IPS-NIHi11 (cell line): ENCODE measurements around the gene EDA.
"Not testable (repeated sequence)": the region's sequence is repeated elsewhere in the genome, so short reads cannot be mapped to it uniquely, and the experiment has no call there.

Experiments used
- DNase-seq: peaks from one replicate; pipeline ENCODE4 v3.0.0; 2012; ENCODE audit warnings: mixed read lengths, low spot score

EDA gene

DNA sequence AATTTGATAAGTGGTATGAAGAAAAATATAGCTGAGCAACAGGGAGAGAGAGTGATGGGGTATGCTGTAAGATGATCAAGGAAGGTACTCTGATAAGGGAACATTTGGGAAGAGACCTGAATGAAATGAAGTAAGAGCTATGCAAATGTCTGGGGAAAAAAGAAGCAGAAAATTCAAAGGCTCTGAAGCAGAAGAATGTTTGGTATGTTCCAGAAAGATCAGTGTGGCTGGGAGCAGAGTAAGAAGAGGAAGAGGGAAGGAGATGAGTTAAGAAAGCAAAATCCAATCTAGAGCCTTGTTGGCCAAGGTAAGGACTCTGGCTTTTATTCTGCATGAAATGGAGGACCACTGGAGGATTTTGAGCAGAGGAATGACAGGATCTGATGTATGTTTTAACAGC is 343.8 kb downstream of the EDA start:
- DNase-seq: no peak

DNA sequence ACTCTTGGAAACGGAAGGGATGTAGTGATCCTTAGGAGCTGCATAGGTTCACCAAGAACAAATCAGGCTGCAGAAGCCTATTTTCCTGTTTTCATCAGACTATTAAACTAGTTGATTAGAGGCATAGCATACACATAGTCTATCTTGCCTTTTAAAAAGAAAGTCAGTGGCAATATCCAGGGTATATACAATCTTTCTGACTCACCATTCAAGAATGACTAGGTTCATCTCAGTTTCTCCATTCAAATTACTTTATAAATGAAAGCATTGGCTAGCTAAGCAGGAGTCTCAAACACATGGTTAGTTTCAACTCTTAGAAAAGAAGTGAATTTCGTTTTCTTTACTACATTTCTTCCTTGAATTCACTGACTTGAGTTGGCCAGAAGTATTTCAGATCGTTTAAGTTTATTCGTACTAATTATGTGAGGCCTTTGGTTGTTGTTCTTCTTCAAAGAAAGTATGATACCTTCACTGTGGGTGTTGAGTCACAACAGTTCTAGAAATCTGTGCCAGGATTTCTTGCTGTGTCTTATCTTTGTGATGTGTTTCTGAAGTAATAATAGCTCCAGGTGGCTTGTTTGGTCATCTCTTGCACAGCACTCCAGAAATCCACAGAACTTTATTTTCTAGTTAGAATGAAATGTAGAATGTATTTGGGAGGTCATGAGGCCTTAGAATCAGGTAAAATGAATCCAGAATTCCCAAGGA is 345.6 kb downstream of the EDA start:
- DNase-seq: no peak

DNA sequence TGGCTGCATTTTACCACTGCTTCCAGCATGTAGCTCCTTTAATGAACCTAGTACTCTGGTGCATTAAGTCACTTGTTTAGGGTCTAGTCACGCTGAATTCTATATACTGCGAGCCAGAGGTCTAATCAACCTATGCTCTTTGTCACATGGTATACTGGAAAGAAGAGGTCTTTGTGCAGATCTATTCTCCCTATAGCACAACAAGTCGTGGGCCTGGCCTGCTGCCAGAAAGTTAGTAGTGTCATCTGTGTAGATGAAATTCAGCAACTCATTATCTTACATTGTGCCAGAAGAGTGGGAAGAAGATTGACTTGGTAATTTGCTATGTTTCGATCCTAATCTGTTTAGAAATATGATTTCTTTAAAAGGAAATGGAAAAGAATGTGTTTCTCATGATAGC is 353.0 kb downstream of the EDA start:
- no peak for DNase-seq

DNA sequence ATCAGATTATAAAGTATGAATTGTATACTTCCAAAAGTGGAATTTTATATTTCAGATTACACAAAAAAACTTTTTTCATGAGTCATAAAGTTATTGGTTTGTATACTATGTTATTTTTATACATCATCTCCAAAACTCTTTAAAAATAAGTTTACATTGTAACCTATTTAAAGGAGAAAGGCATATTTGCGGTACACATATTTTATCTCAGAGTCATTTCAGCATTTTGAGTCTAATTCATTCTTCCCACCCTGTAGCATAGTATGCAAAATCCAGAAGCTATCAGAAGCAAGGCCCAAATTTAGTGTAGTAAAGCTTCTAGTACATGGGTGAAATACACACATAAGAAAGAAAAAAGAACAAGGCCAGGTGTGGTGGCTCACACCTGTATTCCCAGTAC is 353.5 kb downstream of the EDA start:
- DNase-seq: no peak

DNA sequence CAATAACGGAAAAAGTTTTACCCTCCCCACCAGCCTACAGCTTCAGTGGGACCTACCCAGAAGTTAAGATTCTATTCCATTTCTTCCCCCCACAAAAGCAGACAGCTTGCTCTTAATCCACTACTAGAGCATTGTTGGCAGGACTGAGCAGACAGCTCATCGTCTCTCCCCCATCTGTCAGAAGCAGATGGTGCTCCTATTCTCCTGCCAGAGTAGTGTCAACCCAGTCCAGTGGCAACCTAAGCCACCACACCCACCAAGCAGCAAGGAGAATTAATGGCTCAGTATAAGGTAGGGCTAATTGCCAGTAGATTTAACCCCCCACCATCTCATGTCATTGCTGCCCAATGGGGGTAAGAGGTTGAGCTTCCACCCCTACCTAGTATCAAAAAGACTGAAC is 371.8 kb downstream of the EDA start:
- DNase-seq: no peak

DNA sequence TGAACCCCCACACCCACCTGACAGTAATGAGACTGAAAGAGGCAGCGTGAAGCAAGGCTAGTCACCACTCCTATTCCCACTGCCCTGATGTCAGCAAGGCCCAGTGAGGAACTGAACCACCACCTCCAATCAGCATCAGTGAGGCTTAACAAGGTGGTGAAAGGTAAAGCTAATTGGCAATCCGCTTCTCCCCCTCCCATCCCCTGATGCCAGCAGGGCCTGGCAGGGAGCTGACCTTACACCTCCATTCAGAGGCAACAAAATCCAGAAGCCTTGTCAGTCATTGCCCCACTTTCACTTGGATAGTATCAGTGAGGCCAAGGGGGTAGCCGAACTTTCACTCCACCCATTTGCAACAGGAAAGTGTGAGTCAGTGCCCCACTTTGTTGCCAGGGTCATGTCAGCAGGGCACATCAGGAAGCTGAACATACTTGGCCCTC is 373.1 kb downstream of the EDA start:
- DNase-seq: no peak

DNA sequence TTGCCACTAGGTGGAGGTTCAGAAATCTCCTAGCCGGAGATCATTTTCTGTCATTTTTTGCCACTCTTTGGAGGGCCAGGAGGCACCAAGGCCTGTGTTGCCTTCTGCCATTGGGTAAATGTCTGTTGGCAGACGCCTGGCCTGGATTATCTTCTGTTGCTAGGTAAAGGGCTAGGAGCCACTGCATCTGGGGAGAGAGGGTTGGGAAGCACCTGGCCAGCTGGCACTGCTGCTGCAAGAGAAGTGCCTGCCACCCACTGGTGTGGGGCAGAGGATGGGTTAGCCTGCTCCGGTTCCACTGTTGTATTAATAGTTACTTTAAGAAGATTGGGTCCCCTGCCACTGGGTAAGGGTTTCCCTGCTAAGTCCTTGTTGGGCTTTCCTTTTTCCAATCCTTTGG is 375.8 kb downstream of the EDA start:
- no peak for DNase-seq

DNA sequence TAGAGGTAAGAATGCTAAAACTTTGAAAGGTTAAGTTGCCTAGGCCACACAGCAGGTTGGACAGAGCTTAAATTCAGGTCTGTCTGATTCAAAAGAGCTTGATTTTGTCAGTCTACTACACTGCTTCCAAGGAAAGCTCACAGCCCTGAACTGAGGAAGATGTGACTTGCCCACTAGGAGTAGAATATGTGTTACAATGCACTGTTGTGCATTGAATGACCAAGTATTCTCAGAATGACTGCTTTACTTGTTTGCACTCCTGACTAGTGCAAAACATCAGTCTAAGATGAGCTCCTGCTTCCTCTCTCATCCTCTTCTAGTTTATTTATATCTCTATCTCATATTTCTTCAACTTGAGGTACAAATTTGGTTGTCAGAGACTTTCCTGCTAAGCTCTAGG is 377.6 kb downstream of the EDA start:
- no peak for DNase-seq

DNA sequence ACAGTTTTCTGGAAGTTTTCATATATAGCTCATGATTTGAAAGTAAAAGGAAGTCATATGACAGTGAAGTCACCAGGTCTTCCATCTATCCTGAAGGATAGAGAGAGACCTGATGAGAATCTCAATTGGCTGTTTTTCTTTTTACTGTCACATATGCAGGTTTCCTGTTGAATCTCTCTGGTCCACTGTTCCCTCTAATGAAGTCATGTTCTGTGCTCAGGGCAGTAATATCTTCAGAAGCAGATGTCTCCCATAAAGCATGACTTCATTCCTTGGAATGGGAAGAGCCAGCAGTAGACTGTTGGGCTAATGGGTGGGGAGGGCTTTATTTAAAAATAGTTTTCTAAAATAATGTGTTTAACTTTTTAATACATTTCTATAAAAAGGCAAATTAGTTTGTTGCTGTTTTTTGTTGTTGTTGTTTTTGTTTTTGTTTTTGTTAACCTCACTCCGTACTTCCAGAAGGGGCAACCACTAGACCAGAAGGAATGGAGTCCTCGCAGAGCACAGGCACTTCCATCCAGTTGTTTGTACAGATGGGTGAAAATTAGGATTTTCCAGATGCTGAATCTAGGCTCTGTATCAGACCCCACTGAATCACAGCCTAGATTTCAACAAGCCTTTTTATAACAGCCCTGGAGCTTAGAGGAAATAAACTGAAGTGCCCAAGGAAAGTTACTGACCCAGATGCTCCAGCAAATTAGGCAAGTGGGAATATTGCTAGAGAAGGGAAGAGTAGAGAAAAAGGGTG is 379.6 kb downstream of the EDA start:
- no peak for DNase-seq

DNA sequence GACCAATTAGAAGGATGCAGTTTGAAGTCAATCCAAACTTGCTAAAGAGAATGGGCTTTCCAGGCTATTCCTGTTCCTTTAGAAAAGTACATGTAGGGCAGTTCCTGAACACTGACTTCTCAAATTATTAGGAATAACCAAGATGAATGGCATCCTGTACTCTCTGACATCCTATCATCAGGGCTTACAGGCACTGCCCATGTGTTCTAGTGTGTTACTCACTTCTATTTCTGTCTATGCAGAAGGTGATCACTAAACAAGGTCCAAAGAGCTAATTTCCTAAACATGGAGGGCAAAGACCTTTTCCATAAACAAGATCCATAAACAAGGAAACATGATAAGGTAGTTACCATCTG is 380.2 kb downstream of the EDA start:
- no peak for DNase-seq

DNA sequence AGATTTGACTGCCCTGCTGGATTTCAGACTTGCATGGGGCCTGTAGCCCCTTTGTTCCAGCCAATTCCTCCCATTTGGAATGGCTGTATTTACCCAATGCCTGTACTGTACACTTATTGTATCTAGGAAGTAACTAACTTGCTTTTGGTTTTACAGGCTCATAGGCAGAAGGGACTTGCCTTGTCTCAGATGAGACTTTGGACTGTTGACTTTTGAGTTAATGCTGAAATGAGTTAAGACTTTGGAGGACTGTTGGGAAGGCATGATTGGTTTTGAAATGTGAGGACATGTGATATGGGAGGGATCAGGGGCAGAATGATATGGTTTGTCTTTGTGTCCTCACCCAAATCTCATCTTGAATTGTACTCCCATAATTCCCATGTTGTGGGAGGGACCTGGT is 382.4 kb downstream of the EDA start:
- DNase-seq: not testable (repeated sequence)

DNA sequence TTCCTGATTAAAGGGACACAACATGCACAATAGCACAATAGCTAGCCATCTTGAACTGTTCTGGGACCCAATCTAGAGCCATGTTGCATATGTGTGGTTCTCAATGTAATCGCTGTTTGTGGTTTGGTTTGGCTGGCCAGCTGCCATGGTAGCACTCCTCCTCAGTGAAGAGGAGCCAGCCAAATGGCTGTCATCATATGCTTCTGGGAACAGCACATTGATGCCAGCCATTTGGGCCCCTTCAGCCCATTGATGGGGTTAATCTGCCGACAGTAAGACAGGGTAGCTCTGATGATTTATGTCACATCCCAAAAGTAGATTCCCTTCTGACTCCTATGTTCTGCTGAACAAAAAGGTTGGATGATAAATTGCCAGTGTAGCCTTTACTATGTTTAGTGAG is 385.4 kb downstream of the EDA start:
- DNase-seq: no peak

DNA sequence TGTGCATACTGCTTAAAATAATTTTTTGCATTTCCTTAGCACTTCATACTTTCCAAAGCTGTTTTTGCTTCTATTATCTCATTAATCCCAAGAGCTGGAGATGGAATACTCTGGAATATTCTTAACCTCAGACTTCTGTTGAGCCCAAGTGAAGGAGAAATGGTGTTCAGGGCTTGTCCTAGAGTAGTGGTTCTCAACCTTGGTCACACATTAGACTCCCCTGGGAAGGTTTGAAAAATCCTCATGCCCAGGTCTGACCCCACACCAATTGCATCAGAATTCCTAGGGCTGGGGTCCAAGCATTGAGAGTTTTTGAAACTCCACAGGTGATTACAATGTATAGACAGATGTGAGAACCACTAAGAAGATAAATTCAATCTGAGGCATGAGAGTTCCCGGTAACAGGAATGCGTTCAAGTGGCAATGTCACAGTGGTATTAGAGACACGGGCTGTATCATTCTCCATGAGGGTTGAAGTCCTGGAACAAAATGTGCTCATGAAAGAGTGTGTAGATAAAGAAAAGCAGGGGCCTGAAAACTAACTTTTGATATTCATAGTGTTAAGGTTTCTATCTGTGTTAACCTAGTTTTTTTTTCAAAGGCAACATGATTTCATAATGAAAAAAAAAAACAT is 385.9 kb downstream of the EDA start:
- no peak for DNase-seq

DNA sequence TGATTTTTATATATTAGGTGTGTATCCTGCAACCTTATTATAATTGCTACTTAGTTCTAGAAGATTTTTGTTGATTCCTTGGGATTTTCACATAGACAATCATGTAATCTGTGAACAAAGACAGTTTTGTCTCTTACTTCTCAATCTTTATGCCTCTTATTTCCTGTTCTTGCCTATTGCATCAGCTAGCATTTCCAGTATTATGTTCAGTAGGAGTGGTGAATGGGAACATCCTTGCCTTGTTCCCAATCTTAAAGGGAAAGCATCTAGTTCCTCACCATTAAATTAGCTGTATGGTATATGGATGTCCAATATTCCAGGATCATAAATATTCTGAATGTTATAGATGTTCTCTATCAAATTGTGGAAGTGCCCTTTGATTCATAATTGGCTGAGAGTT is 392.0 kb downstream of the EDA start:
- DNase-seq: no peak

DNA sequence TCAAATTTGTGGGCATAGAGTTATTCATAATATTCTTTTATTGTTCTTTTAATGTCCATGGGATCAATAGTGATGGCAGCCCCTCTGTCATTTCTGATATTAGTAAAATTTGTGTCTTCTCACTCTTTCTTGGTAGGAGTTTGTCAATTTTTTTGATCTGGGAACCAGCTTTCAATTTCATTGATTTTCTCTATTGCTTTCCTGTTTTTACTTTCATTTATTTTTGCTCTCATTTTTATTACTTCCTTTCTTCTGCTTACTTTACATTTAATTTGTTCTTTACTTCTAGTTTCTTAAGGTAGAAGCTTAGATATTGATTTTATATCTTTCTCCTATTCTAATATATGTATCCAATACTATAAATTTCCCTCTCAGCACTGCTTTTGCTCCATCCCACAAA is 393.1 kb downstream of the EDA start:
- DNase-seq: no peak

DNA sequence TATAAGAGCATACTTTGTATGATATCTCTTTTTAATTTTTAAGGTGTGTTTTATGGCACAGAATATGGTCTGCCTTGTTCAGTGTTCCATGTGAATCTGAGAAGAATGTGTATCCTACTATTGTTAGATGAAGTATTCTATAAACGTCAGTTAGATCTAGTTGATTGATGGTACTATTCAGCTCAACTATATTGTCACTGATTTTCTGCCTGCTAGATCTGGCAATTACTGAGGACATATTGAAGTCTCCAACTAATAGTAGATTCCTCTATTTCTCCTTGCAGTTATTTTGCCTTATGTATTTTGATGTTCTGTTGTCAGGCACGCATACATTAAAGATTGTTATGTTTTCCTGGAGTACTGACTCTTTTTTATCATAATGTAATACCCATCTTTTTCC is 394.1 kb downstream of the EDA start:
- no peak for DNase-seq

DNA sequence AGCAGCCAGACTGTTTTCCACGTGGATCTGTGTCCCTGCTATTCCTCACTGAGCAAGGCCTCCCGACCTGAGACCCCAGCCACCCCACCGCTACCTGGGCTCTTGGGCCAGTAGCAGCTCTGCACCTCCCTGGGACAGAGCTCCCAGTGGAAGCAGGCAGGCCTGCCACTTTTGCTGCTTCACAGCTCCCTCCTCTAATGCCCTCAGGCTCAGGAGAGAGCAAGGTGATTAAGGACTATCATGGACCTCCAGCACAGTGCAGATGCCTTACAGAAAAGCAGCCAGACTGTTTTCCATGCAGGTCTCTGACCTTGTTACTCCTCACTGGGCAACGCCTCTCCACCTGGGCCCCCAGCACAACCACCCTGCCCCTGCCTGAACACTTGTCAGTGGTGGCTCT is 396.8 kb downstream of the EDA start:
- no peak for DNase-seq

DNA sequence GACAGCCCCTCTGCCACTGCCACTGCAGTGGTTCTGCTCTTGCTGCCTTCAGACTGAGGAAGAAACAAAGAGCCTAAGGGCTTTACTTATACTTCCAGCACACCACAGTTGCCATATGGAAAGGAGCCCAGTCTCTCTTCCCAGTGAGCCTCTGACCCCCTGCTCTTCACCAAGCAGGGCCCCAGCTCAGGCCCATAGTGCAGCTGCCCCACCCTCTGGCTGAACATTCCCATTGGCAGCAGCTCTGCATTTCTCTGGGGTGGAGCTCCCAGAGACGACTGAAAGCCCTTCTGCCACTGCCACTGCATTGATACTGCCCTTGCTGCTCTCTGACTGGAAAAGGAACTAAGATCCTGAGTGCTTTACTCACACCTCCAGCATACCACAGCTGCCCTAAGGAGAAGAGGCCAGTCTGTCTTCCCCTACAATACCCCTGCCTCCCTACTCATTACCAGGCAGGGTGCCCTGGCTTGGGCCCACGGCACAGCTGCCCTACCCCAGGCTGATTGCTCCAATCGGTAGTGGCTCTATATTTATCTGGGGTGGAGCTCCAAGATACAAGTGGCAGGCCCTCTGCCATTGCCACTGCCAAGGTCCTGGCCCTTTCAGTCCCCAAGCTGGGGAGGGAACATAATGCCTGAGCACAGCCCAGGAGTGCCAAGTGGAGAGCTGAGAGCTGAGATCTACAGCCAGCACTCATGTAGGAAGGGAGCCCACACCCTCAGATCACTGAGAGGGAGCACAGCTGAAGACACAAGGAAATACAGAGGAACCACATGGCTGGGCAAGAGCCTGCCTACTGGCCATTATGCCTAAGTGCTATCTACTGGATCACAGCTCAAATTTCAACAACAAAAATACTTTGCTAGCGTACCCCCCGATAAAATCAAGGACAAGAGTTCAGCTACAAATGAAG is 397.8 kb downstream of the EDA start:
- DNase-seq: no peak

DNA sequence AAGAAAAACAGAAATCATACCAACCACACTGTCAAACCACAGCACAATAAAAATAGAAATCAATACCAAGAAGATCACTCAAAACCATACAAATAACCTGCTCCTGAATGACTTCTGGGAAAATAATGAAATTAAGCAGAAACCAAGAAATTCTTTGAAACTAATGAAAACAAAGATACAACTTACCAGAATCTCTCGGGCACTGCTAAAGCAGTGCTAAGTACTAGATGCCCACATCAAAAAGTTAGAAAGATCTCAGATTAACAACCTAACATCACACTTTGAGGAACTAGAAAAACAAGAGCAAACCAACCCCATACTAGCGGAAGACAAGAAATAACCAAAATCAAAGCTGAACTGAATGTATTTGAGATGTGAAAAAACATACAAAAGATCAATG is 400.6 kb downstream of the EDA start:
- no peak for DNase-seq

DNA sequence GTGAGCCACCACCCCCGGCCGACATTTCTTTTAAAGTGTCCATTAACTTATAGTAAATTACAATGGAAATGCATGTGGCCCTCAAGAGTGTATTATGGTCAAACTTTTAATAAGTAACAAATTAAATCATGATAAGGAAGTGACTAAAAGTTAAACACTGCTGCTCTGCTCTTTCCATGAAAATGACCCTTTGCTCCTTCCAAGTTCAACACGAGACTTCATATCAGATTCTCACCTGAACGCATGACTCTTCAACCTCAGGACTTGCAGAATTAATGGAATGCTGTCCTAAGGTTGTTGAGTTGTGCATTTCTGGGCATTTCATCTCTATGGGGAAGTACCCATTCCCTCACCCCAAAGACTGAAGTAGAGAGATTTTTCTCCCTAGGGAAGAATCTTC is 406.7 kb downstream of the EDA start:
- no peak for DNase-seq

DNA sequence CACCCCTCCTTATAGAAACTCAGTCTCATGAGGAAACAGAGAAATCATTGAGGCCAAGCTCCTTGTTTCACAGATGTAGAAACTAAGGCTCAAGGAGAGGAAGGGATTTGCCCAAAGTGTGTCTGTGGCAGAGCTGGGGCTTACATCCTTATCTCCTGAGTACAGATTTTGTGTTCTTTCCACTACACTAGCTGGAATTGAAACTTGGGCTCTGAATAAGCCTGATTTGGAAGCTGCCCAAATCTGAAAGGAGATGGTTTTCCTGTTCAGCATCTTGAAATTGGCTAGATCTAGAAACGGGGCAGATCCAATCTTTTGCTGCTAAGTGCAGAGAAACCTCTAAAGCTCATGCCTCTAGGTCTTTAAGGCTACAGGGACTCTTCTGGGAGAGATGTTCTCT is 409.6 kb downstream of the EDA start:
- DNase-seq: no peak

DNA sequence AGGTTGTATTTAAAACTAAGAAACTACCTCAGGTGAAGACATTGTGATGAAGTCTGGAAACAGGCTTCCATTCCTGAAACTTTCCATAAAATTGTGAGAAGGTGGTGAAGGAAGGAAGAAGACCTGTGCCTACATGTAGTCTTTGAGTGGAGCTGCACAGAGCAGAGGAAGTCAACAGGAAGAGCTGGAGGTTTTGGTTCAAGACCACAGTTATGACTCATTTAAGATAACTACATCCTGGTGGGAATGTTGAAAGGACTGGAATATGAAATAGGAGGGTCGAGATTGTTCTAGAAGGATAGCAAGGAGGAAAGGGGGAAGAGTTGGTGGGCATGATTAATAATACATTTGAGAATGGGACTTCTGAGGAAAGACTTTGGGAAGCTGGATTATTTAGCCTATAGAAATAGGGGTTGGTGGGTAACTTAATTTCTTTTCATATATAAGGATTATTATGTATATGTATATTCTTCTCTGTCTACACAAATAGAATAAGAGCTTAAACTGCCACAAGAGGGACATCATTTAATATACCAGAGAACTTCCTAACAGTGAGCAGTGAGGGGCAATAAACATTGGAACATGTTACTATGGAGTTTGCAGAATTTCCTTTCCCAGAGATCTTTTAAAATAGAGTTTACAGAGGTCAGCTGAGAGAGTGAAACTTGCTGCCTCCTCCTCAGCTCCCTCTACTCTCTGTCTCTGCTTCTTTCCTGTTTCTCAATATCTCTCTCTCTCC is 410.4 kb downstream of the EDA start:
- no peak for DNase-seq
